HUES6 (cell line): Measurements from ENCODE around the gene GDF7.

Experiments used
- H3K27ac ChIP-seq: 2 replicates; pipeline ENCODE4 v1.7.0; 2013; ENCODE audit warnings: low read depth, mild to moderate bottlenecking, low read length, inconsistent platforms
- H3K27me3 ChIP-seq: 2 replicates; pipeline ENCODE4 v1.6.1; 2013; ENCODE audit warnings: low read length; ENCODE audit not compliant: control insufficient read depth, insufficient read depth
- H3K36me3 ChIP-seq: 2 replicates; pipeline ENCODE4 v1.6.1; 2013; ENCODE audit warnings: low read length; ENCODE audit not compliant: control insufficient read depth, insufficient read depth
- H3K4me1 ChIP-seq: 2 replicates; pipeline ENCODE4 v1.6.1; 2013; ENCODE audit warnings: low read length; ENCODE audit not compliant: control insufficient read depth, insufficient read depth
- H3K4me3 ChIP-seq: 2 replicates; pipeline ENCODE4 v1.5.1; 2013; ENCODE audit warnings: low read depth, low read length
- H3K9ac ChIP-seq: one replicate; pipeline ENCODE4 v1.6.1; 2013; ENCODE audit warnings: mild to moderate bottlenecking, low read length
- H3K9me3 ChIP-seq: 2 replicates; pipeline ENCODE4 v1.6.1; 2013; ENCODE audit warnings: low read depth, low read length; ENCODE audit not compliant: control insufficient read depth, insufficient read depth

Gene GDF7

GRCh38 chr2:20678086-20678395 lies 11.1 kb downstream of the GDF7 start:
- Histone ChIP-seq H3K4me1 (peaks cover 33% of the 10 kb centered on the region), H3K27ac (no peak overlapping the region), H3K27me3 (peaks cover 19% of the 10 kb centered on the region), H3K4me3 (no peak overlapping the region), H3K36me3 (no peaks in the 10 kb centered on the region), H3K9ac (no peak overlapping the region), H3K9me3 (no peaks in the 10 kb centered on the region)

GRCh38 chr2:20678780-20679179 lies 11.8 kb downstream of the GDF7 start:
- no peaks in the 10 kb centered on the region for H3K9me3 ChIP-seq

GRCh38 chr2:20680744-20681375 lies 13.9 kb downstream of the GDF7 start:
- Histone ChIP-seq H3K36me3 (no peaks in the 10 kb centered on the region), H3K9ac (no peak overlapping the region), H3K27ac (no peak overlapping the region), H3K4me3 (no peak overlapping the region), H3K4me1 (peaks cover 8% of the 10 kb centered on the region; the same call in 1 of the 2 replicates), H3K9me3 (no peaks in the 10 kb centered on the region), H3K27me3 (no peaks in the 10 kb centered on the region)

More at GRCh38 chr2:20678780-20679179, 11.8 kb downstream of the GDF7 start:
- Histone ChIP-seq H3K36me3 (no peaks in the 10 kb centered on the region), H3K27ac (no peak overlapping the region), H3K4me3 (no peak overlapping the region), H3K27me3 (peaks cover 12% of the 10 kb centered on the region), H3K4me1 (peaks cover 29% of the 10 kb centered on the region), H3K9ac (no peak overlapping the region)

- Histone ChIP-seq H3K4me1 (0 out of 2 replicates have a peak, but pooled peaks cover 4% of the 10 kb centered on the region), H3K9ac (no peak overlapping the region), H3K36me3 (peaks cover 4% of the 10 kb centered on the region), H3K4me3 (no peak overlapping the region), H3K27me3 (no peaks in the 10 kb centered on the region), H3K9me3 (no peaks in the 10 kb centered on the region), H3K27ac (no peak overlapping the region)
Measured at GRCh38 chr2:20682167-20682920, 15.4 kb downstream of the GDF7 start.

- no peak overlapping the region for H3K4me3 ChIP-seq
Measured at GRCh38 chr2:20684581-20685063, 17.7 kb downstream of the GDF7 start.

GRCh38 chr2:20687260-20687832 lies 20.4 kb downstream of the GDF7 start:
- no peak overlapping the region for H3K27ac ChIP-seq
- no peak overlapping the region for H3K9ac ChIP-seq
- H3K4me1 ChIP-seq, result no peaks in the 10 kb centered on the region
- H3K36me3 ChIP-seq, result peaks cover 7% of the 10 kb centered on the region
- no peaks in the 10 kb centered on the region for H3K9me3 ChIP-seq
- no peak overlapping the region for H3K4me3 ChIP-seq
- H3K27me3 ChIP-seq, result no peaks in the 10 kb centered on the region

More at GRCh38 chr2:20684581-20685063, 17.7 kb downstream of the GDF7 start:
- H3K9me3 ChIP-seq, result no peaks in the 10 kb centered on the region
- no peaks in the 10 kb centered on the region for H3K27me3 ChIP-seq
- no peak overlapping the region for H3K9ac ChIP-seq
- no peak overlapping the region for H3K27ac ChIP-seq
- no peaks in the 10 kb centered on the region for H3K4me1 ChIP-seq
- H3K36me3 ChIP-seq, result peaks cover 7% of the 10 kb centered on the region

- H3K27ac ChIP-seq, result no peak overlapping the region
- no peak overlapping the region for H3K4me3 ChIP-seq
- peaks cover 7% of the 10 kb centered on the region for H3K36me3 ChIP-seq
- no peaks in the 10 kb centered on the region for H3K4me1 ChIP-seq
- H3K27me3 ChIP-seq, result no peaks in the 10 kb centered on the region
- H3K9ac ChIP-seq, result no peak overlapping the region
- H3K9me3 ChIP-seq, result no peaks in the 10 kb centered on the region
Measured at GRCh38 chr2:20689428-20690264, 22.7 kb downstream of the GDF7 start.

GRCh38 chr2:20691076-20691734 lies 24.3 kb downstream of the GDF7 start:
- H3K4me1 ChIP-seq, result no peaks in the 10 kb centered on the region
- no peaks in the 10 kb centered on the region for H3K27me3 ChIP-seq
- H3K9me3 ChIP-seq, result no peaks in the 10 kb centered on the region
- no peak overlapping the region for H3K4me3 ChIP-seq
- H3K36me3 ChIP-seq, result peaks cover 7% of the 10 kb centered on the region
- no peak overlapping the region for H3K9ac ChIP-seq
- no peak overlapping the region for H3K27ac ChIP-seq

- H3K27me3 ChIP-seq, result no peaks in the 10 kb centered on the region
- H3K4me1 ChIP-seq, result no peaks in the 10 kb centered on the region
- no peak overlapping the region for H3K9ac ChIP-seq
- no peak overlapping the region for H3K27ac ChIP-seq
- H3K9me3 ChIP-seq, result no peaks in the 10 kb centered on the region
- peaks cover 5% of the 10 kb centered on the region for H3K36me3 ChIP-seq
- H3K4me3 ChIP-seq, result no peak overlapping the region
Measured at GRCh38 chr2:20692081-20692480, 25.1 kb downstream of the GDF7 start.

- Histone ChIP-seq H3K4me3 (no peak overlapping the region), H3K27ac (no peak overlapping the region), H3K9ac (no peak overlapping the region), H3K4me1 (no peaks in the 10 kb centered on the region), H3K27me3 (no peaks in the 10 kb centered on the region), H3K9me3 (no peaks in the 10 kb centered on the region), H3K36me3 (0 out of 2 replicates have a peak, but pooled peaks cover under 1% of the 10 kb centered on the region)
Measured at GRCh38 chr2:20693317-20693716, 26.4 kb downstream of the GDF7 start.
